ENCODE data around the gene PIK3CA.

GRCh38 chr3:179184826-179185225 is 36.7 kb downstream of the PIK3CA start:
- no peak for TF ChIP-seq CTCF (conservative IDR thresholded peaks at IDR 0.05)
- TF ChIP-seq ZFX (IDR thresholded peaks at IDR 0.05): no peak

All from C4-2B (cell line).